ENCODE measurements around the gene NTF3.
"Not testable (repeated sequence)": the region's sequence is repeated elsewhere in the genome, so short reads cannot be mapped to it uniquely, and the experiment has no call there.

The NTF3 gene

GRCh38 chr12:5514016-5514415, 82.1 kb downstream of the NTF3 start:
- DNase-seq, result no peak

GRCh38 chr12:5514545-5514944, 82.6 kb downstream of the NTF3 start:
- DNase-seq, result no peak

- DNase-seq, result no peak
Observed at GRCh38 chr12:5515458-5515857, 83.5 kb downstream of the NTF3 start.

GRCh38 chr12:5516371-5517241, 84.7 kb downstream of the NTF3 start:
- DNase-seq, result no peak

GRCh38 chr12:5518584-5519365, 86.9 kb downstream of the NTF3 start:
- no peak for DNase-seq

- no peak for DNase-seq
Observed at GRCh38 chr12:5520037-5520436, 88.1 kb downstream of the NTF3 start.

GRCh38 chr12:5520831-5521230, 88.9 kb downstream of the NTF3 start:
- no peak for DNase-seq

- DNase-seq, result no peak
Observed at GRCh38 chr12:5521456-5522325, 89.8 kb downstream of the NTF3 start.

- no peak for DNase-seq
Observed at GRCh38 chr12:5522432-5523335, 90.8 kb downstream of the NTF3 start.

GRCh38 chr12:5523396-5524115, 91.6 kb downstream of the NTF3 start:
- DNase-seq, result no peak

- DNase-seq, result no peak
Observed at GRCh38 chr12:5524116-5524768, 92.3 kb downstream of the NTF3 start.

GRCh38 chr12:5524769-5525436, 93.0 kb downstream of the NTF3 start:
- DNase-seq, result no peak

GRCh38 chr12:5525783-5526367, 94.0 kb downstream of the NTF3 start:
- DNase-seq, result no peak

- DNase-seq, result no peak
Observed at GRCh38 chr12:5533368-5533767, 101.5 kb downstream of the NTF3 start.

GRCh38 chr12:5534426-5535199, 102.7 kb downstream of the NTF3 start:
- no peak for DNase-seq

- DNase-seq, result no peak
Observed at GRCh38 chr12:5535541-5535940, 103.6 kb downstream of the NTF3 start.

GRCh38 chr12:5537026-5537615, 105.2 kb downstream of the NTF3 start:
- not testable (repeated sequence) for DNase-seq

GRCh38 chr12:5537771-5538170, 105.9 kb downstream of the NTF3 start:
- DNase-seq, result no peak

Data from Kasumi-1 (cell line).